Parathyroid adenoma (tissue), 2 donors: ENCODE data around the gene AUTS2.

Experiments
- H2AFZ ChIP-seq: fragments of 300-600 bp; sonication (generic); one replicate; pipeline ENCODE4 v1.7.0; 2017; ENCODE audit warnings: antibody characterized with exemption, mild to moderate bottlenecking
- H3K27ac ChIP-seq: fragments of 300-600 bp; sonication (generic); one replicate; pipeline ENCODE4 v1.7.0; 2017
- H3K27me3 ChIP-seq: fragments of 300-600 bp; sonication (generic); one replicate; pipeline ENCODE4 v1.7.0; 2017; ENCODE audit warnings: low read length; ENCODE audit not compliant: control insufficient read depth, insufficient read depth
- H3K36me3 ChIP-seq: fragments of 300-600 bp; sonication (generic); one replicate; pipeline ENCODE4 v1.7.0; 2017; ENCODE audit warnings: low read length; ENCODE audit not compliant: control insufficient read depth, insufficient read depth
- H3K4me1 ChIP-seq: fragments of 300-600 bp; sonication (generic); one replicate; pipeline ENCODE4 v1.7.0; 2017; ENCODE audit warnings: control low read depth
- H3K4me2 ChIP-seq: fragments of 300-600 bp; sonication (generic); one replicate; pipeline ENCODE4 v1.7.0; 2017; ENCODE audit warnings: low read length
- H3K4me3 ChIP-seq: fragments of 300-600 bp; sonication (generic); one replicate; pipeline ENCODE4 v1.7.0; 2017; ENCODE audit warnings: low read depth, low read length
- H3K79me2 ChIP-seq: fragments of 300-600 bp; sonication (generic); one replicate; pipeline ENCODE4 v1.7.0; 2017; ENCODE audit warnings: control low read depth
- H3K9ac ChIP-seq: fragments of 300-600 bp; sonication (generic); one replicate; pipeline ENCODE4 v1.7.0; 2017; ENCODE audit warnings: mild to moderate bottlenecking
- H3K9me3 ChIP-seq: fragments of 300-600 bp; sonication (generic); one replicate; pipeline ENCODE4 v1.7.0; 2017; ENCODE audit warnings: low read length; ENCODE audit not compliant: control insufficient read depth
- TF ChIP-seq, protein P1 (sequence below): fragments of 300-600 bp; sonication (generic); IDR thresholded peaks from one replicate; pipeline ENCODE4 v1.7.0; 2017; ENCODE audit warnings: antibody characterized with exemption, mild to moderate bottlenecking
- donor health status: primary hyperparathyroidism.

Gene AUTS2

DNA sequence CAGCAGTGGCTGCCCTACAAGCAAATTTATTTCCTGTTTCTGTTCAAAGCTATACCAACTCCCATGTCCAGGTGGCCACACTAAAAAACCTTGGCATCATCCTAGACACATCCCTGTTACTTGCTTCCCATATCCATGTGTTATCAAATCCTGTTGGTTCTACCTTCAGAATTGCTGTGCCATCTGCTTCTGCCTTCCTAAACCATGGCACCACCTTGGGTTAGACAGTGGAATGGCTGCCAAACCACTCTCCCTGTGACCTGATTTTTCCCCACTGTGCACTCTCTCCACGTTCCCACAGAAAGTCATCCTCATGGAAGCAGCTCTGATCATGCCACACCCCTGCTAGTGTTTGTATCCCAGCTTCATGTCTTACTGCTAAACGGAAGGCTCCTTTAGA is 836.1 kb downstream of the AUTS2 start:
- no peaks in the 10 kb centered on the region for H3K27me3 ChIP-seq
- H3K4me1 ChIP-seq = no peaks in the 10 kb centered on the region
- no peak overlapping the region for H3K4me2 ChIP-seq
- H3K27ac ChIP-seq = no peak overlapping the region
- no peak overlapping the region for H3K9ac ChIP-seq
- TF ChIP-seq, protein P1, sequence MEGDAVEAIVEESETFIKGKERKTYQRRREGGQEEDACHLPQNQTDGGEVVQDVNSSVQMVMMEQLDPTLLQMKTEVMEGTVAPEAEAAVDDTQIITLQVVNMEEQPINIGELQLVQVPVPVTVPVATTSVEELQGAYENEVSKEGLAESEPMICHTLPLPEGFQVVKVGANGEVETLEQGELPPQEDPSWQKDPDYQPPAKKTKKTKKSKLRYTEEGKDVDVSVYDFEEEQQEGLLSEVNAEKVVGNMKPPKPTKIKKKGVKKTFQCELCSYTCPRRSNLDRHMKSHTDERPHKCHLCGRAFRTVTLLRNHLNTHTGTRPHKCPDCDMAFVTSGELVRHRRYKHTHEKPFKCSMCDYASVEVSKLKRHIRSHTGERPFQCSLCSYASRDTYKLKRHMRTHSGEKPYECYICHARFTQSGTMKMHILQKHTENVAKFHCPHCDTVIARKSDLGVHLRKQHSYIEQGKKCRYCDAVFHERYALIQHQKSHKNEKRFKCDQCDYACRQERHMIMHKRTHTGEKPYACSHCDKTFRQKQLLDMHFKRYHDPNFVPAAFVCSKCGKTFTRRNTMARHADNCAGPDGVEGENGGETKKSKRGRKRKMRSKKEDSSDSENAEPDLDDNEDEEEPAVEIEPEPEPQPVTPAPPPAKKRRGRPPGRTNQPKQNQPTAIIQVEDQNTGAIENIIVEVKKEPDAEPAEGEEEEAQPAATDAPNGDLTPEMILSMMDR = no peak
- no peak overlapping the region for H3K4me3 ChIP-seq
- no peaks in the 10 kb centered on the region for H3K36me3 ChIP-seq
- no peaks in the 10 kb centered on the region for H3K9me3 ChIP-seq
- no peak overlapping the region for H2AFZ ChIP-seq
- H3K79me2 ChIP-seq = no peaks in the 10 kb centered on the region

DNA sequence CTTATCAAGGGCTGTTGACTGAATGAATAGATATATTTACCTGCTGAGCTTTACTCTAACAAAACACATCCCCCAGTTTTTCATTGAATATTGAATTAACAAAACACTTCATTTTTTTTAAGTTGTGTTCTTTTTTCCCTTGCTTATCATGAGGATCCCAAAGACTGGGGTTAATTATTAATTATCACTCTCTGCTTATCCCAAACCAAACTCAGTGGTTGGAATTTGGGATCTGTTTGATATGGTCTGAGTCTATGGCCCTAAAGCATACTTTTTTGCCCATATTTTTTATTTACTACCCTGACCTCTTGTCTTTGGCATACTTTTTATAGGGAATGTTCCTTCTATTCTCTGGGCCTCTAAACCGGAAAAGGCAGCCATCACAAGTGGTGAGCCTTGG is 836.5 kb downstream of the AUTS2 start:
- Histone ChIP-seq H2AFZ (no peak overlapping the region), H3K9me3 (no peaks in the 10 kb centered on the region), H3K4me2 (no peak overlapping the region), H3K9ac (no peak overlapping the region), H3K4me3 (no peak overlapping the region), H3K4me1 (no peaks in the 10 kb centered on the region), H3K27ac (no peak overlapping the region), H3K36me3 (no peaks in the 10 kb centered on the region), H3K79me2 (no peaks in the 10 kb centered on the region), H3K27me3 (no peaks in the 10 kb centered on the region)
- TF ChIP-seq, protein P1 = no peak

DNA sequence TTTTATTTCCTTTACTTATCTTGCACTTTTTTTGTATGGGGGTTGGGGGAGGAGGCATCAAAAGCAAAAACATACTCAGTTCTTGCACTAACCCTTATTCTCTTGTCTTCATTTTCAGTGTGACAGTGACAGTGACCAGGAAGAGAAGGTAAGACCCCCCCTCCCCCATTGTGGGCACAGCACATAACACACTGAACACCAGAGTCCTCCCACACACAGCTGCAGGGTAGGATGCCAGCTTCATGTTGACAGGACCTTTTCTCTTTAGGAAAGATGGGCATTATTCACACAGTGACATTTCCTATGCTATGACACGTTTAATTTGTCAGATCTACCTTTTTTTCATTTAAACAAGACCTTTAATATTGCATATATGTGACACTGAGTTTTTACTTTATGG is 837.4 kb downstream of the AUTS2 start:
- no peaks in the 10 kb centered on the region for H3K36me3 ChIP-seq
- H3K4me3 ChIP-seq = no peak overlapping the region
- H2AFZ ChIP-seq = no peak overlapping the region
- no peaks in the 10 kb centered on the region for H3K4me1 ChIP-seq
- no peaks in the 10 kb centered on the region for H3K9me3 ChIP-seq
- no peaks in the 10 kb centered on the region for H3K79me2 ChIP-seq
- no peak overlapping the region for H3K4me2 ChIP-seq
- H3K27me3 ChIP-seq = no peaks in the 10 kb centered on the region
- no peak overlapping the region for H3K27ac ChIP-seq
- TF ChIP-seq, protein P1 = no peak
- H3K9ac ChIP-seq = no peak overlapping the region

DNA sequence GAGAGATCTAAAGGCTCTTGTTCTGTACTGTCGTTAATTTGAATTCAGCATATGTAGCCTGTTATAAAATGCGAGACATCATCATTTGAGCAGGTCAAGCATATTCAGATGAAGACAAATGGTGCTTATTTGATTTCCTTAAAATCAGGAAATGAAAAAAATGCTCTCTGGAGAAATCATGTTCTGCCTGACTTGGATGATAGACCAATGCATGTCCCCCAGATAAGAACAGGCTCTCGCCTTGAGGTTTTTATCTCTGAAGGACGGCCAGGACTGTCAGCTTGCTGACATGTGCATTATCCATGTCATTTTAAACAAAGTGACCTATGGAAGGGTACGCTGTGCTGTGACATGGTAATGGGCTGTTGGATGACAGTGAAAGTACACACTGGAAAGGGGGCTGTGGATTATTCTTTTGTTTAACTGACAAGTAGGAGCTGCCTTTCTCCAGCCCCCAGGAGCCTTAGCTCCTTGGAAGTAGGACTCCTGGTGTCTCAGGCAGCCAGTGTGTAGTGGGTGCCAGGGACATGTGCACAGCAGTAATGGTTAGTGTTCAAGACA is 838.6 kb downstream of the AUTS2 start:
- no peaks in the 10 kb centered on the region for H3K79me2 ChIP-seq
- TF ChIP-seq, protein P1 = no peak

DNA sequence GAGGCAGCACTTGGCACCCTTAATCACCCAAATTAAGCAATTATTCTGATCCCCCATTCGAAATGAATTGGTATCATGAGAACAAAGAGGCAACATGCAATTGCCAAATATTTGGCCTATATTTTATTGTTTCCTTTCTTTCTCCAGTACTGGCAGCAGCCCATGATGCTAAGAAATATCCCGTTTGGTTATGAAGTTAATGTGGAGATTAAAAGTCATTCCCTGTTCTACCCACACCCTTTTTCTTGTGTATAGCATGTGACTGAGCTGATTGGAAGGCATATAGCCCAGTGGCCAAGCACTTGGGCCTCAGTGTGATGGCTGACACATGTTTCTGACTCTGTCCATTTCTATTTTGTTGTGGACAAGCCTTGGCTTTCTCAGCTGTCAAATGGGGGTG is 841.4 kb downstream of the AUTS2 start:
- Histone ChIP-seq H3K9ac (no peak overlapping the region), H3K4me3 (no peak overlapping the region), H2AFZ (no peak overlapping the region), H3K79me2 (no peaks in the 10 kb centered on the region), H3K36me3 (no peaks in the 10 kb centered on the region), H3K4me1 (no peaks in the 10 kb centered on the region), H3K27ac (no peak overlapping the region), H3K4me2 (no peak overlapping the region), H3K27me3 (no peaks in the 10 kb centered on the region), H3K9me3 (no peaks in the 10 kb centered on the region)
- TF ChIP-seq, protein P1 = no peak

More for the DNA sequence above, 838.6 kb downstream of the AUTS2 start:
- no peak overlapping the region for H2AFZ ChIP-seq
- no peaks in the 10 kb centered on the region for H3K9me3 ChIP-seq
- H3K4me1 ChIP-seq = no peaks in the 10 kb centered on the region
- H3K36me3 ChIP-seq = no peaks in the 10 kb centered on the region
- H3K27me3 ChIP-seq = no peaks in the 10 kb centered on the region
- H3K4me3 ChIP-seq = no peak overlapping the region
- no peak overlapping the region for H3K9ac ChIP-seq
- H3K27ac ChIP-seq = no peak overlapping the region
- no peak overlapping the region for H3K4me2 ChIP-seq
